Activated CD4-positive, alpha-beta T cell treated with anti-CD3 and anti-CD28 coated beads for 36 hours (primary cell): ENCODE data around the gene CYP24A1. TPM values are rescaled to one million over a fixed set of nuclear protein-coding genes. Genes with fewer than 3 reads are reported as not detected.

ENCODE experiments used
- ATAC-seq: fragments of 200-7000 bp; cut with Tn5 transposase; one replicate; pipeline ENCODE4 v1.10.0; 2021; ENCODE audit warnings: mild to moderate bottlenecking, moderate library complexity
- CTCF ChIA-PET: fragments of 350-600 bp; sonication (Branson Sonifier 250); formaldehyde crosslinking; loops from one replicate; lab custom pipeline; 2021; ENCODE audit warnings: antibody characterized with exemption; lab: Charles Lee
- POLR2A ChIA-PET: fragments of 350-600 bp; sonication (Branson Sonifier 250); formaldehyde crosslinking; loops from one replicate; lab custom pipeline; 2021; ENCODE audit warnings: antibody characterized with exemption, inconsistent platforms; lab: Charles Lee
- DNase-seq: peaks from one replicate; pipeline ENCODE4 v3.0.0-alpha.2; 2020
- H3K27ac Mint-ChIP-seq: one replicate; pipeline ENCODE4 v1.8.0; 2021; ENCODE audit warnings: mixed read lengths
- H3K27me3 Mint-ChIP-seq: one replicate; pipeline ENCODE4 v1.8.0; 2021; ENCODE audit warnings: mixed read lengths
- H3K36me3 Mint-ChIP-seq: one replicate; pipeline ENCODE4 v1.8.0; 2021; ENCODE audit warnings: low read depth, mixed read lengths
- H3K4me1 Mint-ChIP-seq: one replicate; pipeline ENCODE4 v1.8.0; 2021; ENCODE audit warnings: mixed read lengths
- H3K4me3 Mint-ChIP-seq: one replicate; pipeline ENCODE4 v1.8.0; 2021; ENCODE audit warnings: mild to moderate bottlenecking, moderate library complexity, mixed read lengths
- H3K9me3 Mint-ChIP-seq: one replicate; pipeline ENCODE4 v1.8.0; 2021; ENCODE audit warnings: low read depth, mixed read lengths
- intact Hi-C, 2 experiments: fragments of 100-400 bp; cut with DNase I in 1 of 2; cut with micrococcal nuclease in 1 of 2; formaldehyde crosslinking; loops; one replicate each; pipeline versions ENCODE4 v1.14.2 to v1.15.1; 2022 to 2024; cut with DNase I, micrococcal nuclease
- total RNA-seq, 2 experiments: library from RNA; stranded (reverse); gene quantifications; one replicate each; pipeline ENCODE4 v1.2.3, GENCODE V29; 2021

The CYP24A1 gene
- total RNA-seq, 2 experiments from 2014 or later, result 0.07 TPM; not detected in 1

DNA sequence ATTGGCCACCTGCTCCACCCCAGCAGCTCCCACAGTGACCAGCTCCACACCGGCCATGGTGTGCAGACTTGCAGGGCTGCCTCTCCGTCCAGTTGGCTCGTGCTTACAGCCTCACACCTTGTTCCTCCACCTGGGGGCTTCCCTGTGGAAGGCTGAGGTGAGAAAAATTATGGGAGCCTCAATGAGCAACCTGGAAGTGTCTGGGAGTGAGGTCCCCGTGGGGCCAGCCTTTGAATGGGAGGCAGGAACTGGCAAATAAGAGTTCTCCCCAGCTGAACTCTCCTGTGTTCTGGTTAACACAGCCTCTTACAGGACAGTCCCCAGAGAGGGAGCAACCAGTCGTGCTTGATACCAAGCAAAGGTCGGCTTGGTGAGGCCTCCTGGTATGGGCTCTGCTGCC lies 30.3 kb upstream of the CYP24A1 start:
- DNase-seq, result no peak
- CTCF ChIA-PET, result interaction anchor here (0.6 to 1.0 kb wide), 4 partner anchors 9 to 510 kb away, joined by 3 to 4 read pairs (median 4); no protein-coding TSS in a partner anchor
- Mint-ChIP-seq H3K4me3 (no peak overlapping the region), H3K9me3 (no peaks in the 10 kb centered on the region), H3K27me3 (no peaks in the 10 kb centered on the region), H3K27ac (no peak overlapping the region), H3K4me1 (peaks cover 18% of the 10 kb centered on the region), H3K36me3 (no peaks in the 10 kb centered on the region)
- POLR2A ChIA-PET, result no interaction called here
- no peak for ATAC-seq
- intact Hi-C loops, result loop anchor here (10.0 kb wide), 3 partner anchors 259 to 1049 kb away; no protein-coding TSS in a partner anchor

DNA sequence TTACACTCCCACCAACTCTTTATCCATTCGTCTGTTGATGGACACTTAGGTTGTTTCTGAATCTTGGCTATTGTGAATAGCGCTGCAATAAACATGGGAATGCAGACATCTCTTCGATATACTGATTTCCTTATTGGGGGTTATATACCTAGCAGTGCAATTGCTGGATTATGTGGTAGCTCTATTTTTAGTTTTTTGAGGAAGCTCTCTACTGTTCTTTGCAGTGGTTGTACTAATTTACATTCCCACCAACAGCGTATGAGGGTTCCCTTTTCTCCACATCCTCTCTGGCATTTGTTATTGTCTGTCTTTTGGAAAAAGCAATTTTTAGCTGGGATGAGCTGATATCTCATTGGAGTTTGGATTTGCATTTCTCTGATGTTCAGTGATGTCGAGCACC lies 29.5 kb upstream of the CYP24A1 start:
- H3K27me3 Mint-ChIP-seq, result no peaks in the 10 kb centered on the region
- H3K9me3 Mint-ChIP-seq, result no peaks in the 10 kb centered on the region
- CTCF ChIA-PET, result interaction anchor here (0.6 kb wide), 1 partner anchor 509 kb away, joined by 4 read pairs; no protein-coding TSS in a partner anchor
- ATAC-seq (no peak), DNase-seq (no peak)
- H3K36me3 Mint-ChIP-seq, result no peaks in the 10 kb centered on the region
- intact Hi-C loops, result loop anchor here (10.0 kb wide), 3 partner anchors 258 to 1048 kb away; no protein-coding TSS in a partner anchor
- H3K4me3 Mint-ChIP-seq, result no peak overlapping the region
- no peak overlapping the region for H3K27ac Mint-ChIP-seq
- peaks cover 14% of the 10 kb centered on the region for H3K4me1 Mint-ChIP-seq
- POLR2A ChIA-PET, result no interaction called here

- POLR2A ChIA-PET, result no interaction called here
- intact Hi-C loops, result loop anchor here (10.0 kb wide), 3 partner anchors 257 to 1047 kb away; no protein-coding TSS in a partner anchor
- Mint-ChIP-seq H3K9me3 (no peaks in the 10 kb centered on the region), H3K27me3 (peaks cover 2% of the 10 kb centered on the region), H3K27ac (no peak overlapping the region), H3K4me1 (peaks cover 14% of the 10 kb centered on the region), H3K4me3 (no peak overlapping the region), H3K36me3 (no peaks in the 10 kb centered on the region)
- DNase-seq (no peak), ATAC-seq (no peak)
- CTCF ChIA-PET, result interaction anchor here (0.6 to 5.1 kb wide), 9 partner anchors 10 to 976 kb away, joined by 3 to 88 read pairs (median 3); no protein-coding TSS in a partner anchor
Observed at GRCh38 chr20:54201268-54201846, 27.6 kb upstream of the CYP24A1 start.

DNA sequence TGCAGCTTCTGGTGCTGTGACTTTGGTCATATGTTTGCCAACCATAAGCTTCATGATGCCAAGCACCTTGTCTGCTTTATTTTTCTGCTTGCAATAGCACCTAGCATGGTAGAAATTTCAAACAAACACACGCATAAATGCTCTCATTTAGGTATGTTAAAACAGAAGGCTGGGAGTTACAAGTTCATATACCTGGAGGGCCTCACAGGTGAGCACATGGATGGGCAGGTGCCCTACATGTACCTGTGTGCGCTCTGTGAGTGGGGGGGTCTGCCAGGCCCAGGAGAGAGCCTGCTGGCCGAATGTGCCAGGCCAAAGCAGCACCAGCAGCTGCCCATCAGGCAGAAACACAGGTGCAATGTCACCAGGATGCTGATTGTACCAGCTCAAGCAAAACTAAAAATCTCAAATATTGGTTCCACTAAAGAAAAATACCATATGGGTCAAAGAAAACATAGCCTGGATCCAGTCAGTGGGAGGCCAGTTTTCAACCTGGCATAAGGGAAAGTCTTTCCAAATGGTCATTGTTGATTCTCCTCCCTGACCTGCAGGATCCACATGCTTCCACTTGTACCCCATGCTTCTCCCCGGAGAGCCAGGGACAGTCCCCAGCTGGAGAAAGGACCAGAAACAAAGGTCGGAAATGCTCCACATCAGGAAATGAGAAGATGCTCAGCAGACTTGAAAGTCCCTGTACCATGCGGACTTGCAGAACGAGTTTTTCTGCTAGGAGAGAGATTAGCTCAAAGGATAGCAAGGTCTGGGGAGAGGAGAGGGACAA lies 26.9 kb upstream of the CYP24A1 start:
- intact Hi-C loops, result loop anchor here (10.0 kb wide), 3 partner anchors 256 to 1046 kb away; no protein-coding TSS in a partner anchor

DNA sequence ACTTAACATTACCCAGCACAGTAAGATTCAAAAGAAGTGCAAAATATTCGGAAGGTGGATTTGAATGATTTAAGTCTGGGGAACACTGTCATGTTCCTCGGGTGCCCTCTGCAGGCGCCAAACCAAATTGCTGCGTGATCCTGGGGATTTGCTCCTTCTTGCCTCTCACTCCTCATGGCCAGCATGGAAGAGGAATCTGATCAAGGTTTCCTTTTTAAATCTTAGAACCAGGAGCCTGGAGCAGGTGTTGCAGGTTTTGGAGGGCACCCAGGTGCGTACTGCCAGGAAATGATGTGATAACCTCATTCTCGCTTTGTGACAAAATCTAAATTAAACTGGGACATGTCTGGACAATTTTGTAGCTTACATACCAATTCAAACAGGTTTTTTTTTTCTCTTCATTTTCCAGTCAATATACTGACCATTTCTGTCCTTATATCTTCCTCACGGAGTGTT lies 26.0 kb upstream of the CYP24A1 start:
- ChIA-PET POLR2A (interaction anchor here (0.6 kb wide), 1 partner anchor 63 kb away, joined by 3 read pairs; no protein-coding TSS in a partner anchor), CTCF (interaction anchor here (0.7 to 5.1 kb wide), 15 partner anchors 9 to 448 kb away, joined by 3 to 88 read pairs (median 5); no protein-coding TSS in a partner anchor)
- Mint-ChIP-seq H3K9me3 (no peaks in the 10 kb centered on the region), H3K27ac (no peak overlapping the region), H3K36me3 (no peaks in the 10 kb centered on the region), H3K27me3 (peaks cover 2% of the 10 kb centered on the region), H3K4me1 (no peaks in the 10 kb centered on the region), H3K4me3 (no peak overlapping the region)
- intact Hi-C loops, result loop anchor here (1.0 to 10.0 kb wide), 6 partner anchors 103 to 1957 kb away; no protein-coding TSS in a partner anchor
- ATAC-seq (peak; percentile 57), DNase-seq (peak; percentile 81)

More for the DNA sequence above, 26.9 kb upstream of the CYP24A1 start:
- peaks cover 2% of the 10 kb centered on the region for H3K27me3 Mint-ChIP-seq
- DNase-seq (no peak), ATAC-seq (no peak)
- no peak overlapping the region for H3K4me3 Mint-ChIP-seq
- peaks cover 7% of the 10 kb centered on the region for H3K4me1 Mint-ChIP-seq
- no peak overlapping the region for H3K27ac Mint-ChIP-seq
- ChIA-PET CTCF (interaction anchor here (0.6 to 5.1 kb wide), 17 partner anchors 9 to 975 kb away, joined by 3 to 88 read pairs (median 3); no protein-coding TSS in a partner anchor), POLR2A (no interaction called here)
- H3K9me3 Mint-ChIP-seq, result no peaks in the 10 kb centered on the region
- no peaks in the 10 kb centered on the region for H3K36me3 Mint-ChIP-seq

DNA sequence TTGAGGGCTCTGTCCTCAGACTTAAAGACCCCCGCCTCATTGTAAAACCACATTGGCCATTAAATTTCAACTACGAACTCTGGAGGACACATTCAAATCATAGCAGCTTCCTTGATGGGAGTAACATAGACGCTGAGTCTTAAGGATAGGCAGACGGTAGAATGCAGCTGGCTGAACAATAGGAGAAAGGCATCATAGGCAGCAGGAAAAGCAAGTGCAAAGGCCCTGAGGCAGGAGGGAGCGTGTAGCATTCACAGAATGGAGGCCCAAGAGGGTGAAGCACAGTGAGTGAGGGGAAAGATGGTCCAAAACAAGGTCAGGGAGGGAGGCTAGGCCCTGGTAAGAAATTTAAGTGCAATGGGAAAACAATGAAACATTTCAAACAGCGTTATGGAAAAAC lies 25.5 kb upstream of the CYP24A1 start:
- no peaks in the 10 kb centered on the region for H3K4me1 Mint-ChIP-seq
- no peak for ATAC-seq
- intact Hi-C loops, result loop anchor here (1.0 to 5.0 kb wide), 3 partner anchors 103 to 1957 kb away; no protein-coding TSS in a partner anchor
- ChIA-PET CTCF (interaction anchor here (0.7 to 5.1 kb wide), 13 partner anchors 9 to 448 kb away, joined by 3 to 88 read pairs (median 5); no protein-coding TSS in a partner anchor), POLR2A (interaction anchor here (0.6 kb wide), 1 partner anchor 63 kb away, joined by 3 read pairs; no protein-coding TSS in a partner anchor)
- no peak overlapping the region for H3K4me3 Mint-ChIP-seq
- H3K36me3 Mint-ChIP-seq, result no peaks in the 10 kb centered on the region
- H3K27ac Mint-ChIP-seq, result no peak overlapping the region
- H3K27me3 Mint-ChIP-seq, result peaks cover 2% of the 10 kb centered on the region
- no peaks in the 10 kb centered on the region for H3K9me3 Mint-ChIP-seq
- no peak for DNase-seq

- no peaks in the 10 kb centered on the region for H3K4me1 Mint-ChIP-seq
- H3K4me3 Mint-ChIP-seq, result no peak overlapping the region
- CTCF ChIA-PET, result interaction anchor here (0.6 to 5.1 kb wide), 7 partner anchors 10 to 120 kb away, joined by 3 to 88 read pairs (median 4); partner anchors contain the start of gene PFDN4
- DNase-seq (no peak), ATAC-seq (no peak)
- intact Hi-C loops, result loop anchor here (2.0 to 5.0 kb wide), 2 partner anchors 1953 to 1956 kb away; no protein-coding TSS in a partner anchor
- POLR2A ChIA-PET, result no interaction called here
- H3K27ac Mint-ChIP-seq, result no peak overlapping the region
- no peaks in the 10 kb centered on the region for H3K36me3 Mint-ChIP-seq
- H3K9me3 Mint-ChIP-seq, result no peaks in the 10 kb centered on the region
- H3K27me3 Mint-ChIP-seq, result peaks cover 2% of the 10 kb centered on the region
Observed at GRCh38 chr20:54197621-54198604, 24.1 kb upstream of the CYP24A1 start.

DNA sequence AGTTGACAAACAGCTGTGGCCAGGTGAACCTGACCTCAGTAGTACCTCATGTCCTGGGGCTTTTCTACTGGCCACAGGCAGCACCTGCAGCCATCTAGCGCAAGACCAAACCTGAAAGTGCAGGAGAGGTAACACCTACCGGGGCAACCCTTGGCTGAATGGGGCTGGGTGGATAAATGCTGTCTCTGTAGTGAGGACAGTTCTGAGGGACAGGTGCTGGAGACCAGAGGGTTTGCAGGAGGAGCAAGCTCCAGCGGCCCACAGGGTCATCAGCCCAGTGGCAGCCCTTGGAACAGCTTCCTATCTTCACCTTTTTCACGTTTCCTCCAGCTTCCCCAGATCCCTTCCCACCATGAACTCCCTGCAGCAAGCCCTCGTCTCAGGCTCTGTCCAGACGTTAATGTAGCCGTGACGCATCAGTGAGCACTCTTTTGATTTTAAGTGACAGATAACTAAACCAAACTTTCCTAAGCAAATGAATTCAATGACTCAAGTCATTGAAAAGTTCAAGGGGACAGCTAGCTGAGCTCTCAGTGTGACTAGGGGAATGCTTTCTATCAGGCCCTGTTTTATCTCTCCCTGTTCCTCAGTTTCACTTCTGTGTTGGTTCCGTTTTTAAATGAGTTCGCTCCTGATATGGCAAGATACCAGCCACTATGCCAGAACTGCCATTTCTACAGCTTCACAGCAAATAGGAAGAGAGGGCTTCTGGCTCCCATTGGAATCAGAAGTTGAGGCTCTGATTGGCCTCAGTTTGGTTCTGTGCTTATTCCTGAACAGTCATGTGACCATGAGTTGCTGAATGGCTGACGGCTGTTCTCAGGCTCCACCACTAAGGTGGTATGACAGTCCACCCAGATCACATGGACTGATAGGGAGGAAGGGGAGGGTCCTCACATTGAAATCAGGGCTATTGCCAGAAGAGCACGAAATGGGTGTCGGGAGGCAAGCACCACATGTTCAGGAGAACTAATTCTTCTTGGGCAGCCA lies 22.0 kb upstream of the CYP24A1 start:
- Mint-ChIP-seq H3K27ac (no peak overlapping the region), H3K4me1 (no peaks in the 10 kb centered on the region), H3K9me3 (no peaks in the 10 kb centered on the region), H3K4me3 (no peak overlapping the region), H3K36me3 (no peaks in the 10 kb centered on the region), H3K27me3 (peaks cover 10% of the 10 kb centered on the region)
- CTCF ChIA-PET, result interaction anchor here (0.8 to 1.4 kb wide), 3 partner anchors 91 to 97 kb away, joined by 3 to 4 read pairs (median 3); no protein-coding TSS in a partner anchor
- DNase-seq (no peak), ATAC-seq (no peak)
- POLR2A ChIA-PET, result no interaction called here
- intact Hi-C loops, result loop anchor here in 1 of 2 experiments (5.0 kb wide), 1 partner anchor 1953 kb away; no protein-coding TSS in a partner anchor

- no peaks in the 10 kb centered on the region for H3K9me3 Mint-ChIP-seq
- intact Hi-C loops, result loop anchor here in 1 of 2 experiments (5.0 kb wide), 1 partner anchor 1953 kb away; no protein-coding TSS in a partner anchor
- H3K27me3 Mint-ChIP-seq, result peaks cover 10% of the 10 kb centered on the region
- H3K4me3 Mint-ChIP-seq, result no peak overlapping the region
- DNase-seq (no peak), ATAC-seq (peak; percentile 39)
- no peaks in the 10 kb centered on the region for H3K4me1 Mint-ChIP-seq
- H3K27ac Mint-ChIP-seq, result no peak overlapping the region
- no peaks in the 10 kb centered on the region for H3K36me3 Mint-ChIP-seq
- ChIA-PET POLR2A (no interaction called here), CTCF (interaction anchor here (1.0 to 1.4 kb wide), 2 partner anchors 91 to 96 kb away, joined by 3 to 4 read pairs; no protein-coding TSS in a partner anchor)
Observed at GRCh38 chr20:54194724-54195438, 21.1 kb upstream of the CYP24A1 start.
